NCI-H1694 treated with DMSO at 0.1 percent for 48 hours (cell line): ENCODE results near the gene FBXL2.
"Not testable (repeated sequence)": the region's sequence is repeated elsewhere in the genome, so short reads cannot be mapped to it uniquely, and the experiment has no call there.

ENCODE experiments used
- DNase-seq: peaks from one replicate; lab custom pipeline; 2025; lab: John Stamatoyannopoulos, UW

The FBXL2 gene

DNA sequence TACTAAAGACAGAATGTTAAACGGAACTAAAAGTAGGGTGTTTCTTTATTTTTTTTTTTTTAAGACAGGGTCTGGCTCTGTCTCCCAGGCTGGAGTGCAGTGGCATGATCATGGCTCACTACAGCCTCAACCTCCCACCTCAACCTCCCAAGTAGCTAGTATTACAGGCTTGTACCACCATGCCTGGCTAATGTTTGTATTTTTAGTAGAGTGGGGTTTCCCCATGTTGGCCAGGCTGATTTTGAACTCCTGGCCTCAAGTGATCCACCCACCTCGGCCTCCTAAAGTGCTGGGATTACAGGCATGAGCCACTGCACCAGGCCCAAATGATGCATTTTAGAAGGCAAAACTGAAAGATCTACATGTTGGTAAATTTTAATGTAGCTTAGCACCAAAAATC, 152.1 kb downstream of the FBXL2 start:
- not testable (repeated sequence) for DNase-seq

DNA sequence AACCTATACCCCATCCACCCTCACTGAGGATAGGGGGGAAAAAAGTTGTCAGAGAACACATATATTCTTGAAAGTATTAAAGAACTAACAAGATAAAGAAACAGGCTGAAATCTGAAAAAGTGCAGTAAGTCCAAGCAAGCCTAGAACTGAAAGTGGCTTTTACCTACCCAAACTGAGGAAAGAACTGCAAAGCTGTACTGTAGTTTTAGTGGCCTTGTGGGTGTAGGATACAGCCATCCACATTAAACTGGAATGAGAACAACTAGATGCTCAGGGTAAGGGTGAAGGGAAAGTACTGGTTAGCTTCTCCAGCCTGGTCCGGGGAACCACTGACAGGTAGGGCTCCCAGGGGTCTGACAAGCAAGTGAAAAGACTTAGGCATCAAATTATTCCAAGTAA, 152.8 kb downstream of the FBXL2 start:
- DNase-seq, result no peak

DNA sequence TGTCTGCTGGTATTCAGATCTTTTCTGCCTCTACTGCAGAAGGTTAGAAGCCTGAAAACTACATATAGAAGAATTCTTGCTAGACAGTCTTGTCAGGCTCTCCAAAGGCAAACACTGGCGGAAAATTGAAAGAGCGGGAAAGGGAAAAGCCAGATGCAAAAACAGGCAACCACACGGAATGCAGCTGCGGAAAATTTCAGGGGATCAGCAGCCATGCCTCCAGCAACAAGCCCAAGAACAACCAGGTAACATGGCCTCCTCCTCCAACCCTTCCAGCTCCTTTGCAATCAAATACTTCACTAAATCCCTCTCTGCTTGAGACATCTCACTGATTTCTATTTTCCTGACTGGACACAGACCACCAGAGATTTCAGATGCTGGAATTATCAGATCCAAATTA, 153.3 kb downstream of the FBXL2 start:
- no peak for DNase-seq

DNA sequence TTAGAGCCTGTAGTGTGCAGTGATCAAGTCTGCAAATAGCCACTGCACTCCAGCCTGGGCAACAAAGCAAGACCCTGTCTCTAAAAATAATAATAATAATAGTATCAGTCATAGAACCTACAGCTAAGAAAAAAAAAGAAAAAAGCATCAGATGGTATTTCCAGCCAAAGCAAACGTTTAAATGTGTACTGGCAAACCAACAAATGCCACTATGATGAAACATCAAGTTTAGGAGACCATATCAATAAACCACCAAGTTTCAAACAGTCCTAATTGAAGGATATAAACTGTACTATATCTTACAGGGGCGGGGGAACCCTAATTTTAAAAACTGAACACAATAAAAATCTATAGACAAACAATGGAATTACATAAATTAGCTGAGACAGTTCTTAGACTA, 156.6 kb downstream of the FBXL2 start:
- no peak for DNase-seq
